A549 (cell line): Measurements from ENCODE around the gene SKAP1.

ENCODE experiments used
- CTCF ChIP-seq: fragments of >200 bp; sonication (Bioruptor Twin); formaldehyde crosslinking; IDR thresholded peaks from 3 replicates; pipeline ENCODE4 v1.5.1; 2016
- ESRRA ChIP-seq: fragments of 150-350 bp; IDR thresholded peaks from 2 replicates; pipeline ENCODE4 v1.6.1; 2014; ENCODE audit warnings: mild to moderate bottlenecking, low read length, borderline replicate concordance
- NR3C1 ChIP-seq: fragments of >200 bp; sonication (Bioruptor Twin); formaldehyde crosslinking; IDR thresholded peaks from 3 replicates; pipeline ENCODE4 v1.6.1; 2017
- POLR2A ChIP-seq: IDR thresholded peaks from 2 replicates; pipeline ENCODE4 v1.6.1; 2012; ENCODE audit warnings: mild to moderate bottlenecking, low read length
- RFX5 ChIP-seq: fragments of 450-650 bp; IDR thresholded peaks from 2 replicates; pipeline ENCODE4 v1.7.1; 2014; ENCODE audit warnings: antibody characterized with exemption, mild to moderate bottlenecking, moderate library complexity
- SREBF2 ChIP-seq: fragments of 450-650 bp; IDR thresholded peaks from 2 replicates; pipeline ENCODE4 v1.6.1; 2014; ENCODE audit warnings: mild to moderate bottlenecking, moderate library complexity
- ZFP36 ChIP-seq: fragments of 450-650 bp; IDR thresholded peaks from 2 replicates; pipeline ENCODE4 v1.6.1; 2014; ENCODE audit warnings: borderline replicate concordance; ENCODE audit not compliant: partially characterized antibody

- TF ChIP-seq CTCF: no peak
- no peak for TF ChIP-seq ESRRA
- TF ChIP-seq SREBF2: no peak
- TF ChIP-seq ZFP36: no peak
- no peak for TF ChIP-seq POLR2A
- TF ChIP-seq NR3C1: no peak
- TF ChIP-seq RFX5: no peak
Measured at GRCh38 chr17:48468299-48468698, 38.3 kb upstream of the SKAP1 start.
